Measurements from ENCODE around the gene ACADVL.

DNA sequence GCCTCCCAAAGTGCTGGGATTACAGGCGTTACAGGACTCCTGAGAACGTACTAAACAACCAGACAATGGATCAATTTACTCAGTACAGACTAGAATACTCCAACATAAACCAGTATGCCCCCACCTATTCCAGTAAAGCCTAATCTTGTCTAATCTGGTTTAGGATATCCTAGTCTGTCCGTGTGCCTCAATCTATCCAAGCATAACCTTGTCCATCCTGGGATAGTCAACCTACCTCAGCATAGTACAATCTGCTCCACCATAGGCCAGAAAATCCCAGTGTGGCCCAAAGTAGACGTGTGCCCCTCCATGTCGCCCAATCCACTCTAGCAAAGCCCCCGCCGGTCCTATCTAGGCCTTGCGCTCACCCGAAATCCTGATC lies 14.0 kb downstream of the ACADVL start:
- TF ChIP-seq, protein P1, sequence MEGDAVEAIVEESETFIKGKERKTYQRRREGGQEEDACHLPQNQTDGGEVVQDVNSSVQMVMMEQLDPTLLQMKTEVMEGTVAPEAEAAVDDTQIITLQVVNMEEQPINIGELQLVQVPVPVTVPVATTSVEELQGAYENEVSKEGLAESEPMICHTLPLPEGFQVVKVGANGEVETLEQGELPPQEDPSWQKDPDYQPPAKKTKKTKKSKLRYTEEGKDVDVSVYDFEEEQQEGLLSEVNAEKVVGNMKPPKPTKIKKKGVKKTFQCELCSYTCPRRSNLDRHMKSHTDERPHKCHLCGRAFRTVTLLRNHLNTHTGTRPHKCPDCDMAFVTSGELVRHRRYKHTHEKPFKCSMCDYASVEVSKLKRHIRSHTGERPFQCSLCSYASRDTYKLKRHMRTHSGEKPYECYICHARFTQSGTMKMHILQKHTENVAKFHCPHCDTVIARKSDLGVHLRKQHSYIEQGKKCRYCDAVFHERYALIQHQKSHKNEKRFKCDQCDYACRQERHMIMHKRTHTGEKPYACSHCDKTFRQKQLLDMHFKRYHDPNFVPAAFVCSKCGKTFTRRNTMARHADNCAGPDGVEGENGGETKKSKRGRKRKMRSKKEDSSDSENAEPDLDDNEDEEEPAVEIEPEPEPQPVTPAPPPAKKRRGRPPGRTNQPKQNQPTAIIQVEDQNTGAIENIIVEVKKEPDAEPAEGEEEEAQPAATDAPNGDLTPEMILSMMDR (IDR thresholded peaks at IDR 0.05; ENCODE audit: insufficient read depth, low read depth, low read length): no peak
- TF ChIP-seq EZH2 (IDR thresholded peaks at IDR 0.05; ENCODE audit: insufficient read depth, low read length): no peak

Measured in astrocyte (in vitro differentiated cells and primary cell).